GM23338 (cell line): ENCODE data around the gene R3HCC1L. TPM values are rescaled to one million over a fixed set of nuclear protein-coding genes. Genes with fewer than 3 reads are reported as not detected.

Source experiments
- ATAC-seq: fragments of 200-7000 bp; cut with Tn5 transposase; 3 replicates; pipeline ENCODE4 v1.9.1; 2020
- DNase-seq: peaks from one replicate; pipeline ENCODE4 v3.0.0-alpha.2; 2015; ENCODE audit warnings: low spot score
- H2AFZ ChIP-seq: fragments of 200-600 bp; sonication (generic); 2 replicates; pipeline ENCODE4 v1.8.0; 2016; ENCODE audit warnings: antibody characterized with exemption, mild to moderate bottlenecking, moderate library complexity
- H3F3A ChIP-seq: fragments of 200-600 bp; sonication (generic); replicated peaks from 2 replicates; pipeline ENCODE4 v1.8.0; 2017; ENCODE audit warnings: antibody characterized with exemption, mixed run types, low read depth
- H3K27ac ChIP-seq: fragments of 200-600 bp; sonication (generic); 2 replicates; pipeline ENCODE4 v1.6.1; 2016; ENCODE audit warnings: low read depth
- H3K27me3 ChIP-seq: fragments of 200-600 bp; sonication (generic); 2 replicates; pipeline ENCODE4 v1.8.0; 2016; ENCODE audit warnings: mild to moderate bottlenecking, mixed run types, moderate library complexity; ENCODE audit not compliant: insufficient read depth
- H3K36me3 ChIP-seq: fragments of 200-600 bp; sonication (generic); 2 replicates; pipeline ENCODE4 v1.8.0; 2016; ENCODE audit warnings: mild to moderate bottlenecking; ENCODE audit not compliant: insufficient read depth
- H3K4me1 ChIP-seq: fragments of 200-600 bp; sonication (generic); 2 replicates; pipeline ENCODE4 v1.8.0; 2016; ENCODE audit warnings: mild to moderate bottlenecking, moderate library complexity; ENCODE audit not compliant: insufficient read depth
- H3K4me2 ChIP-seq: fragments of 200-600 bp; sonication (generic); 2 replicates; pipeline ENCODE4 v1.7.1; 2017; ENCODE audit warnings: mixed run types
- H3K4me3 ChIP-seq: fragments of 200-600 bp; sonication (generic); 2 replicates; pipeline ENCODE4 v1.6.1; 2016; ENCODE audit warnings: mixed run types
- H3K79me2 ChIP-seq: fragments of 200-600 bp; sonication (generic); replicated peaks from 2 replicates; pipeline ENCODE4 v1.8.0; 2017; ENCODE audit warnings: mild to moderate bottlenecking; ENCODE audit not compliant: insufficient read depth
- H3K9me2 ChIP-seq: fragments of 200-600 bp; sonication (generic); 2 replicates; pipeline ENCODE4 v1.8.0; 2017; ENCODE audit not compliant: insufficient read depth
- H4K20me1 ChIP-seq: fragments of 200-600 bp; sonication (generic); replicated peaks from 2 replicates; pipeline ENCODE4 v1.8.0; 2017; ENCODE audit warnings: mild to moderate bottlenecking; ENCODE audit not compliant: insufficient read depth
- H3K27ac Mint-ChIP-seq: 2 replicates; pipeline ENCODE4 v1.8.0; 2020; ENCODE audit warnings: inconsistent platforms, mild to moderate bottlenecking, moderate library complexity, mixed read lengths
- H3K27me3 Mint-ChIP-seq: 3 replicates; pipeline ENCODE4 v1.8.0; 2022; ENCODE audit warnings: low read depth, mild to moderate bottlenecking, moderate library complexity, mixed read lengths, inconsistent platforms; ENCODE audit not compliant: insufficient read depth, poor library complexity
- H3K36me3 Mint-ChIP-seq: 3 replicates; pipeline ENCODE4 v1.8.0; 2021; ENCODE audit warnings: low read depth, mild to moderate bottlenecking, inconsistent platforms, moderate library complexity, mixed read lengths
- H3K4me1 Mint-ChIP-seq: 3 replicates; pipeline ENCODE4 v1.8.0; 2020; ENCODE audit warnings: mild to moderate bottlenecking, inconsistent platforms, mixed read lengths
- H3K4me3 Mint-ChIP-seq: 3 replicates; pipeline ENCODE4 v1.8.0; 2021; ENCODE audit warnings: moderate library complexity, mild to moderate bottlenecking, inconsistent platforms, mixed read lengths
- H3K9me3 Mint-ChIP-seq: 3 replicates; pipeline ENCODE4 v1.8.0; 2020; ENCODE audit warnings: moderate library complexity, mild to moderate bottlenecking, inconsistent platforms, mixed read lengths
- CREB1 ChIP-seq: fragments of 250-450 bp; sonication (Bioruptor Pico); IDR thresholded peaks from 2 replicates; pipeline ENCODE4 v1.5.0; 2020; ENCODE audit warnings: low read depth, mild to moderate bottlenecking, moderate library complexity
- EZH2 ChIP-seq: fragments of 200-600 bp; sonication (generic); IDR thresholded peaks from one replicate; pipeline ENCODE4 v1.8.0; 2017; ENCODE audit warnings: antibody characterized with exemption, mild to moderate bottlenecking, low read depth; ENCODE audit not compliant: unreplicated experiment
- EZH2phosphoT487 ChIP-seq: fragments of 200-600 bp; sonication (generic); IDR thresholded peaks from one replicate; pipeline ENCODE4 v1.8.1; 2018; ENCODE audit warnings: antibody characterized with exemption; ENCODE audit not compliant: unreplicated experiment
- JUNB ChIP-seq: IDR thresholded peaks from one replicate; pipeline ENCODE4 v1.6.1; 2016; ENCODE audit warnings: antibody characterized with exemption; ENCODE audit not compliant: unreplicated experiment
- NANOG ChIP-seq: IDR thresholded peaks from 2 replicates; pipeline ENCODE4 v1.6.1; 2016; ENCODE audit warnings: antibody characterized with exemption, borderline replicate concordance
- POLR2AphosphoS5 ChIP-seq: IDR thresholded peaks from 2 replicates; pipeline ENCODE4 v1.6.1; 2016; ENCODE audit warnings: antibody characterized with exemption, low read depth
- REST ChIP-seq: IDR thresholded peaks from one replicate; pipeline ENCODE4 v1.6.1; 2018; ENCODE audit warnings: antibody characterized with exemption; ENCODE audit not compliant: unreplicated experiment
- STAT1 ChIP-seq: IDR thresholded peaks from one replicate; pipeline ENCODE4 v1.6.1; 2016; ENCODE audit warnings: antibody characterized with exemption; ENCODE audit not compliant: unreplicated experiment
- ZNF114 ChIP-seq: fragments of 250-450 bp; sonication (Bioruptor Pico); IDR thresholded peaks from 2 replicates; pipeline ENCODE4 v1.5.0; 2020; ENCODE audit warnings: mild to moderate bottlenecking, moderate library complexity
- ZNF331 ChIP-seq: fragments of 250-450 bp; sonication (Bioruptor Pico); IDR thresholded peaks from 2 replicates; pipeline ENCODE4 v1.5.0; 2020; ENCODE audit warnings: low read depth, mild to moderate bottlenecking, moderate library complexity
- ZNF462 ChIP-seq: fragments of 250-450 bp; sonication (Bioruptor Pico); IDR thresholded peaks from 2 replicates; pipeline ENCODE4 v1.5.0; 2020; ENCODE audit warnings: mild to moderate bottlenecking, moderate library complexity
- polyA plus RNA-seq: library from polyadenylated mRNA; unstranded; fragments of >200 nt; fragmentation: Nextera tagmentation; extraction: Ambion mirVana; gene quantifications from 2 replicates; pipeline ENCODE4 v1.2.1, GENCODE V29; 2016
- total RNA-seq: library from RNA; depleted of rRNA; stranded (reverse); fragments of >200 nt; shearing (Covaris generic); gene quantifications from 2 replicates; pipeline ENCODE4 v1.2.3, GENCODE V29; 2014
- TF ChIP-seq, protein P1 (sequence below): IDR thresholded peaks from 2 replicates; pipeline ENCODE4 v1.6.1; 2016; ENCODE audit warnings: antibody characterized with exemption
- TF ChIP-seq, protein P2 (sequence below), 2 experiments: fragments of 200-600 bp in 1 of 2; sonication (generic) in 1 of 2; conservative IDR thresholded peaks; 2 replicates each; pipeline versions ENCODE4 v1.5.1 to v1.6.1; 2016 to 2017; ENCODE audit warnings: antibody characterized with exemption in 2 of 2, low read depth in 2 of 2, mild to moderate bottlenecking in 2 of 2, moderate library complexity in 1 of 2

R3HCC1L gene
- total and polyA plus RNA-seq, 2 experiments from 2014 or later, result 9.3 to 15.8 TPM

- Mint-ChIP-seq H3K9me3 (no peaks in the 10 kb centered on the region), H3K36me3 (no peaks in the 10 kb centered on the region), H3K27ac (no peak overlapping the region), H3K27me3 (peaks cover 2% of the 10 kb centered on the region), H3K4me1 (peaks cover 12% of the 10 kb centered on the region; the same call in 2 of the 3 replicates), H3K4me3 (no peak overlapping the region)
- no peak overlapping the region for H3K4me3 ChIP-seq
- no peaks in the 10 kb centered on the region for H3K27me3 ChIP-seq
- no peak overlapping the region for H3K4me2 ChIP-seq
- peaks cover 4% of the 10 kb centered on the region for H4K20me1 ChIP-seq
- no peaks in the 10 kb centered on the region for H3K9me2 ChIP-seq
- no peaks in the 10 kb centered on the region for H3K36me3 ChIP-seq
- TF ChIP-seq REST (no peak), ZNF462 (CRISPR knock-in tag) (no peak), CREB1 (CRISPR knock-in tag) (no peak), ZNF114 (CRISPR knock-in tag) (no peak), NANOG (no peak), EZH2phosphoT487 (no peak), ZNF331 (CRISPR knock-in tag) (no peak), STAT1 (no peak), POLR2AphosphoS5 (no peak), EZH2 (no peak), JUNB (no peak)
- TF ChIP-seq, protein P1, sequence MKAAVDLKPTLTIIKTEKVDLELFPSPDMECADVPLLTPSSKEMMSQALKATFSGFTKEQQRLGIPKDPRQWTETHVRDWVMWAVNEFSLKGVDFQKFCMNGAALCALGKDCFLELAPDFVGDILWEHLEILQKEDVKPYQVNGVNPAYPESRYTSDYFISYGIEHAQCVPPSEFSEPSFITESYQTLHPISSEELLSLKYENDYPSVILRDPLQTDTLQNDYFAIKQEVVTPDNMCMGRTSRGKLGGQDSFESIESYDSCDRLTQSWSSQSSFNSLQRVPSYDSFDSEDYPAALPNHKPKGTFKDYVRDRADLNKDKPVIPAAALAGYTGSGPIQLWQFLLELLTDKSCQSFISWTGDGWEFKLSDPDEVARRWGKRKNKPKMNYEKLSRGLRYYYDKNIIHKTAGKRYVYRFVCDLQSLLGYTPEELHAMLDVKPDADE, result no peak
- TF ChIP-seq, protein P2, sequence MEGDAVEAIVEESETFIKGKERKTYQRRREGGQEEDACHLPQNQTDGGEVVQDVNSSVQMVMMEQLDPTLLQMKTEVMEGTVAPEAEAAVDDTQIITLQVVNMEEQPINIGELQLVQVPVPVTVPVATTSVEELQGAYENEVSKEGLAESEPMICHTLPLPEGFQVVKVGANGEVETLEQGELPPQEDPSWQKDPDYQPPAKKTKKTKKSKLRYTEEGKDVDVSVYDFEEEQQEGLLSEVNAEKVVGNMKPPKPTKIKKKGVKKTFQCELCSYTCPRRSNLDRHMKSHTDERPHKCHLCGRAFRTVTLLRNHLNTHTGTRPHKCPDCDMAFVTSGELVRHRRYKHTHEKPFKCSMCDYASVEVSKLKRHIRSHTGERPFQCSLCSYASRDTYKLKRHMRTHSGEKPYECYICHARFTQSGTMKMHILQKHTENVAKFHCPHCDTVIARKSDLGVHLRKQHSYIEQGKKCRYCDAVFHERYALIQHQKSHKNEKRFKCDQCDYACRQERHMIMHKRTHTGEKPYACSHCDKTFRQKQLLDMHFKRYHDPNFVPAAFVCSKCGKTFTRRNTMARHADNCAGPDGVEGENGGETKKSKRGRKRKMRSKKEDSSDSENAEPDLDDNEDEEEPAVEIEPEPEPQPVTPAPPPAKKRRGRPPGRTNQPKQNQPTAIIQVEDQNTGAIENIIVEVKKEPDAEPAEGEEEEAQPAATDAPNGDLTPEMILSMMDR (conservative IDR thresholded peaks at IDR 0.05; ENCODE audit: low read depth in 2 of 2), result no peak
- H2AFZ ChIP-seq, result no peak overlapping the region
- DNase-seq, result no peak
- peaks cover 68% of the 10 kb centered on the region for H3K79me2 ChIP-seq
- no peaks in the 10 kb centered on the region for H3F3A ChIP-seq
- H3K27ac ChIP-seq, result no peak overlapping the region
- ATAC-seq, result no peak
- peaks cover 3% of the 10 kb centered on the region; the same call in 1 of the 2 replicates for H3K4me1 ChIP-seq
These were observed 24.1 kb downstream of the R3HCC1L start for GRCh38 chr10:98158576-98158975.
